Brain pericyte (primary cell): ENCODE results near the gene LIN9.
"Not testable (repeated sequence)": the region's sequence is repeated elsewhere in the genome, so short reads cannot be mapped to it uniquely, and the experiment has no call there.

Experiments used
- DNase-seq: peaks from one replicate; pipeline ENCODE4 v3.0.0-alpha.2; 2012; ENCODE audit warnings: low read depth, low spot score

LIN9 gene

GRCh38 chr1:226308723-226309397 lies at the start of gene LIN9:
TSS of gene LIN9 (minus strand) at chr1:226309164. CDS start at chr1:226309139, 25 bp downstream.
- DNase-seq, result peak; percentile 69

GRCh38 chr1:226357416-226357815 lies 48.5 kb upstream of the LIN9 start:
- DNase-seq, result no peak

- no peak for DNase-seq
Measured at GRCh38 chr1:226355669-226356551, 46.9 kb upstream of the LIN9 start.

GRCh38 chr1:226355016-226355415 lies 46.1 kb upstream of the LIN9 start:
- no peak for DNase-seq

- no peak for DNase-seq
Measured at GRCh38 chr1:226353698-226354525, 44.9 kb upstream of the LIN9 start.

- no peak for DNase-seq
Measured at GRCh38 chr1:226351709-226352108, 42.7 kb upstream of the LIN9 start.

- no peak for DNase-seq
Measured at GRCh38 chr1:226350519-226350865, 41.5 kb upstream of the LIN9 start.

- no peak for DNase-seq
Measured at GRCh38 chr1:226349801-226350518, 41.0 kb upstream of the LIN9 start.

- no peak for DNase-seq
Measured at GRCh38 chr1:226349081-226349480, 40.1 kb upstream of the LIN9 start.

- DNase-seq, result no peak
Measured at GRCh38 chr1:226344441-226345259, 35.7 kb upstream of the LIN9 start.

- DNase-seq, result no peak
Measured at GRCh38 chr1:226342656-226343055, 33.7 kb upstream of the LIN9 start.

GRCh38 chr1:226340111-226340510 lies 31.1 kb upstream of the LIN9 start:
- not testable (repeated sequence) for DNase-seq

GRCh38 chr1:226337276-226337875 lies 28.4 kb upstream of the LIN9 start:
- DNase-seq, result no peak

- DNase-seq, result no peak
Measured at GRCh38 chr1:226335661-226336060, 26.7 kb upstream of the LIN9 start.

- DNase-seq, result no peak
Measured at GRCh38 chr1:226332947-226333346, 24.0 kb upstream of the LIN9 start.

GRCh38 chr1:226329237-226329636 lies 20.3 kb upstream of the LIN9 start:
- DNase-seq, result no peak

- no peak for DNase-seq
Measured at GRCh38 chr1:226327761-226328162, 18.8 kb upstream of the LIN9 start.

- no peak for DNase-seq
Measured at GRCh38 chr1:226325178-226325577, 16.2 kb upstream of the LIN9 start.

GRCh38 chr1:226324479-226324878 lies 15.5 kb upstream of the LIN9 start:
- no peak for DNase-seq

GRCh38 chr1:226322986-226323385 lies 14.0 kb upstream of the LIN9 start:
- no peak for DNase-seq
